HepG2 (cell line): ENCODE measurements around the gene ADARB1. TPM values are rescaled to one million over a fixed set of nuclear protein-coding genes. Genes with fewer than 3 reads are reported as not detected.
A peak's percentile ranks its signal among the peaks of the same experiment; 100 is the strongest.

ENCODE experiments used
- ATAC-seq: fragments of 200-7000 bp; cut with Tn5 transposase; 3 replicates; pipeline ENCODE4 v1.9.1; 2020; ENCODE audit warnings: mild to moderate bottlenecking, moderate library complexity
- BruUV-seq: library from RNA; stranded (reverse); fragments of 400-500 nt; replicated peaks from 2 replicates; lab custom pipeline; 2021; lab: Mats Ljungman, UMichigan
- CTCF ChIA-PET: fragments of 300-600 bp; formaldehyde crosslinking; extraction: SDS; loops from one replicate; lab custom pipeline; 2021; ENCODE audit warnings: low total read pairs, inconsistent platforms, low intra/inter-chr PET ratio; lab: Yijun Ruan, JAX
- POLR2A ChIA-PET: fragments of 350-600 bp; sonication (Branson Sonifier 250); formaldehyde crosslinking; loops from one replicate; lab custom pipeline; 2020; ENCODE audit warnings: antibody characterized with exemption, inconsistent platforms; lab: Yijun Ruan, JAX
- DNase-seq: peaks from one replicate; pipeline ENCODE4 v3.0.0-alpha.2; 2015; ENCODE audit warnings: low spot score
- FAIRE-seq: peaks from 3 replicates; lab custom pipeline; 2011; peaks lifted over from hg19 to GRCh38; lab: Jason Lieb, UNC
- H2AFZ ChIP-seq: one replicate; pipeline ENCODE4 v1.6.1; 2011; ENCODE audit warnings: low read length, inconsistent platforms
- H3K27ac ChIP-seq: fragments of 300-600 bp; 3 replicates; pipeline ENCODE4 v1.8.0; 2011; ENCODE audit warnings: mixed run types, mild to moderate bottlenecking, mixed read lengths, low read length, inconsistent platforms; ENCODE audit not compliant: insufficient read depth; ENCODE audit errors: extremely low read length
- H3K27me3 ChIP-seq, 2 experiments: fragments of 200-600 bp in 1 of 2; 2 replicates in 1 of 2; 3 replicates in 1 of 2; pipeline versions ENCODE4 v1.6.0 to v1.8.0; 2011; ENCODE audit warnings: low read length in 2 of 2, mild to moderate bottlenecking in 2 of 2, moderate library complexity in 2 of 2, inconsistent platforms in 1 of 2; ENCODE audit not compliant: insufficient read depth in 2 of 2, control insufficient read depth in 1 of 2
- H3K36me3 ChIP-seq, 2 experiments: fragments of 200-600 bp in 1 of 2; replicated peaks in 1 of 2; 2 replicates in 1 of 2; 3 replicates in 1 of 2; pipeline versions ENCODE4 v1.5.1 to v1.8.0; 2011; ENCODE audit warnings: low read length in 2 of 2, inconsistent platforms in 1 of 2; ENCODE audit not compliant: insufficient read depth in 2 of 2, control insufficient read depth in 1 of 2
- H3K4me1 ChIP-seq: 2 replicates; pipeline ENCODE4 v1.5.1; 2012; ENCODE audit warnings: low read length, inconsistent platforms; ENCODE audit not compliant: insufficient read depth
- H3K4me2 ChIP-seq: 2 replicates; pipeline ENCODE4 v1.6.0; 2011; ENCODE audit warnings: low read depth, low read length, inconsistent platforms
- H3K4me3 ChIP-seq, 3 experiments: fragments of 200-600 bp in 1 of 3; sonication (generic), shearing (Covaris generic) in 1 of 3; replicated peaks in 1 of 3; 2 replicates each; pipeline ENCODE4 v1.5.1; 2011 to 2016; ENCODE audit warnings: low read length in 3 of 3, inconsistent platforms in 2 of 3, low read depth in 2 of 3, mild to moderate bottlenecking in 2 of 3, control low read depth in 1 of 3, mixed read lengths in 1 of 3; ENCODE audit not compliant: insufficient read depth in 1 of 3
- H3K79me2 ChIP-seq: one replicate; pipeline ENCODE4 v1.6.1; 2011; ENCODE audit warnings: low read length, inconsistent platforms; ENCODE audit not compliant: insufficient read depth
- H3K9ac ChIP-seq: 2 replicates; pipeline ENCODE4 v1.6.0; 2011; ENCODE audit warnings: mild to moderate bottlenecking, low read depth, low read length, inconsistent platforms; ENCODE audit not compliant: insufficient read depth
- H3K9me3 ChIP-seq: 2 replicates; pipeline ENCODE4 v1.5.1; 2012; ENCODE audit warnings: mild to moderate bottlenecking, low read length
- H4K20me1 ChIP-seq: 2 replicates; pipeline ENCODE4 v1.6.0; 2011; ENCODE audit warnings: inconsistent platforms, mild to moderate bottlenecking, low read length, moderate library complexity; ENCODE audit not compliant: insufficient read depth
- TAF15 ChIP-seq: fragments of 200-400 bp; formaldehyde crosslinking; IDR thresholded peaks from one replicate; pipeline ENCODE4 v1.6.1; 2018; ENCODE audit warnings: mild to moderate bottlenecking, low read depth, low read length; ENCODE audit not compliant: poor library complexity, severe bottlenecking
- ZFX ChIP-seq: sonication (generic); formaldehyde crosslinking; IDR thresholded peaks from 2 replicates; pipeline ENCODE4 v1.4.0; 2020; ENCODE audit warnings: mild to moderate bottlenecking, low read depth, missing genetic modification reagents, moderate library complexity
- ZNF383 ChIP-seq: sonication (generic); formaldehyde crosslinking; IDR thresholded peaks from 2 replicates; pipeline ENCODE4 v1.4.0; 2020; ENCODE audit warnings: missing genetic modification reagents, mild to moderate bottlenecking, borderline replicate concordance
- ZSCAN29 ChIP-seq: sonication (generic); formaldehyde crosslinking; conservative IDR thresholded peaks from 2 replicates; pipeline ENCODE4 v1.4.0; 2020; ENCODE audit warnings: mild to moderate bottlenecking, missing genetic modification reagents
- WGBS: methylation state at CpG from one replicate; pipeline ENCODE4 v1.1.6; 2017; ENCODE audit warnings: low lambda C conversion rate; 5-methylcytosine and 5-hydroxymethylcytosine counted together
- in situ Hi-C: cut with HindIII; loops from 2 replicates; pipeline ENCODE4 v1.10.0; 2017; ENCODE audit warnings: low pct_unique_long_range_greater_than_20kb; ENCODE audit not compliant: extremely low pct_ligation_motif_present
- intact Hi-C: fragments of 100-400 bp; cut with micrococcal nuclease; formaldehyde crosslinking; loops from one replicate; pipeline ENCODE4 v1.10.0; 2022; ENCODE audit not compliant: unreplicated experiment
- polyA plus RNA-seq, 8 experiments: library from polyadenylated mRNA; depleted of rRNA in 3 of 8; stranded (reverse) in 7 of 8; unstranded in 1 of 8; fragments of >200 nt; fragmentation: Illumina TruSeq in 4 of 8; extraction: Trizol in 4 of 8; gene quantifications; 2 replicates each; pipeline versions ENCODE4 v1.2.1 to v1.2.3, GENCODE V29; 2011 to 2016; ENCODE audit warnings: low read depth in 4 of 8, missing spikeins in 1 of 8, mixed read lengths in 1 of 8; ENCODE audit not compliant: insufficient read depth in 1 of 8
- total RNA-seq, 5 experiments: library from RNA; depleted of rRNA; stranded (reverse); fragments of >200 nt; fragmentation: Illumina TruSeq; extraction: Trizol; gene quantifications; 2 replicates each; pipeline ENCODE4 v1.2.3, GENCODE V29; 2016; ENCODE audit warnings: low read depth in 1 of 5
- TF ChIP-seq, protein P1 (sequence below): sonication (generic); formaldehyde crosslinking; IDR thresholded peaks from 2 replicates; pipeline ENCODE4 v1.4.0; 2020; ENCODE audit warnings: missing genetic modification reagents
- TF ChIP-seq, protein P2 (sequence below): sonication (generic); formaldehyde crosslinking; IDR thresholded peaks from 2 replicates; pipeline ENCODE4 v1.8.1; 2023; ENCODE audit warnings: mild to moderate bottlenecking, moderate library complexity, missing genetic modification reagents
- TF ChIP-seq, protein P3 (sequence below): sonication (generic); formaldehyde crosslinking; IDR thresholded peaks from 2 replicates; pipeline ENCODE4 v1.5.0; 2020; ENCODE audit warnings: missing genetic modification reagents

ADARB1 gene
- total and polyA plus RNA-seq, 2 of the 13 experiments (the other 11 are each of a cell fraction or from before 2014, with no cell fraction given), result 6.6 to 10.0 TPM

DNA sequence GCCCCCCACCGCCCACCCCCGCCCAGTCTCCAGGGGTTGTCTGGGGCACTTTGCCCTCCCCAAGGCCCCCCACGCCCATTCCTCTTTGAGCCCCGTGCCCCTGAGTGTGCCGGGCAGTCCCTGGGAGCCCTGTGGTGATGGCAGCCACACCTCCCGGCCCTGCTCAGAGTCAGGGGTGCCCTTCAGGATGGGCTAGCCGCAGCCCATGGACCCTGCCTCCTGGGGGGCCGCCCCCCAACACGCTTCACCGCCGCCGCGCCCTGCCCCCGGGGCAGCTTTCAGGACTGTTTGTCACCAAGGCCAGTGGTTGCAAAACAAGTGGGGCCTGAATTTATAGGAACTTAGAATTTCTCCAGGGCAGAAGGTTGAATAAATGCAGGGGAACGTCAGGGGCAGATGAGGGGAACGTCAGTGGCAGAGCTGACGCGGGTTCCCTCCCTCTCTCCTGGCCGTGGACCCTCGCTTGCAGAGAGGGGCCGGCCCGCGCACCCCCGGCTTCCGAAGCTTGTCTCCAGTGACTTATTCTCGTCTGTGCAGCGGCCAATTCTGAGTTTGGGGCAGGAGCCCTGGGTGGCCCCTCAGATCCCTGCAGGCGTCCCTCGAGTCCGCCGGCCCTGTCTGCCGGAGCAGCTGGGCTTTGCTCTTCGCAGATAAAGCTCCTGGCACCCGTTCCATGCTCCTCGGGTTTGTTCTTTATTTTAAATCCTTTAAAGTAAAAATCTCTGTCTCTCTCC, 41.2 kb upstream of the ADARB1 start:
- DNase-seq (no peak), ATAC-seq (no peak), FAIRE-seq (no peak)
- no TSS peak for BruUV-seq
- ChIA-PET CTCF (no interaction called here), POLR2A (no interaction called here)
- intact Hi-C loops (no loop called here), in situ Hi-C loops (no loop called here)
- Histone ChIP-seq H3K36me3 (no peaks in the 10 kb centered on the region), H3K79me2 (no peaks in the 10 kb centered on the region), H2AFZ (no peak overlapping the region), H3K27me3 (peaks cover 6 to 69% of the 10 kb centered on the region in 2 experiments), H4K20me1 (no peaks in the 10 kb centered on the region), H3K4me3 (no peak overlapping the region), H3K4me1 (peaks cover 31% of the 10 kb centered on the region), H3K9me3 (peaks cover 15% of the 10 kb centered on the region), H3K27ac (no peak overlapping the region), H3K4me2 (no peak overlapping the region), H3K9ac (no peak overlapping the region)
- TF ChIP-seq, protein P1, sequence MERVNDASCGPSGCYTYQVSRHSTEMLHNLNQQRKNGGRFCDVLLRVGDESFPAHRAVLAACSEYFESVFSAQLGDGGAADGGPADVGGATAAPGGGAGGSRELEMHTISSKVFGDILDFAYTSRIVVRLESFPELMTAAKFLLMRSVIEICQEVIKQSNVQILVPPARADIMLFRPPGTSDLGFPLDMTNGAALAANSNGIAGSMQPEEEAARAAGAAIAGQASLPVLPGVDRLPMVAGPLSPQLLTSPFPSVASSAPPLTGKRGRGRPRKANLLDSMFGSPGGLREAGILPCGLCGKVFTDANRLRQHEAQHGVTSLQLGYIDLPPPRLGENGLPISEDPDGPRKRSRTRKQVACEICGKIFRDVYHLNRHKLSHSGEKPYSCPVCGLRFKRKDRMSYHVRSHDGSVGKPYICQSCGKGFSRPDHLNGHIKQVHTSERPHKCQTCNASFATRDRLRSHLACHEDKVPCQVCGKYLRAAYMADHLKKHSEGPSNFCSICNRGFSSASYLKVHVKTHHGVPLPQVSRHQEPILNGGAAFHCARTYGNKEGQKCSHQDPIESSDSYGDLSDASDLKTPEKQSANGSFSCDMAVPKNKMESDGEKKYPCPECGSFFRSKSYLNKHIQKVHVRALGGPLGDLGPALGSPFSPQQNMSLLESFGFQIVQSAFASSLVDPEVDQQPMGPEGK, result 0 out of 2 replicates have a peak, but pooled peaks have one; percentile 14
- TF ChIP-seq, protein P2, sequence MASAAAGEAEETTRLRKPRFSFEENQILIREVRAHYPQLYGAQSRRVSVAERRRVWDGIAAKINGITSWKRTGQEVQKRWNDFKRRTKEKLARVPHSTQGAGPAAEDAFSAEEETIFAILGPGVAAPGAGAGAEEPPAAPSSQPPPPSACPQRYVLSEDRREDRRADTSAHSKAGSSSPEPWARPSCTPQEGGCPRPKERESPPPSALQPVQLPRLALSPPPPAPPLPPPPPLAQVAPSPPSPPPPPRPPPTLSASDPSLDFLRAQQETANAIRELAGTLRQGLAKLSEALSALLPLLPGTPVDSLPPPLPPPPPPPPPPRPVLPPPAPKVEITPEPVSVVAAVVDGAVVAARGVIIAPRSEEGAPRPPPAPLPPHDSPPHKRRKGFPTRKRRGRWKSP, result no peak
- TF ChIP-seq ZFX (CRISPR knock-in tag) (no peak), ZSCAN29 (CRISPR knock-in tag) (no peak), ZNF383 (CRISPR knock-in tag) (no peak), TAF15 (no peak)
- TF ChIP-seq, protein P3, sequence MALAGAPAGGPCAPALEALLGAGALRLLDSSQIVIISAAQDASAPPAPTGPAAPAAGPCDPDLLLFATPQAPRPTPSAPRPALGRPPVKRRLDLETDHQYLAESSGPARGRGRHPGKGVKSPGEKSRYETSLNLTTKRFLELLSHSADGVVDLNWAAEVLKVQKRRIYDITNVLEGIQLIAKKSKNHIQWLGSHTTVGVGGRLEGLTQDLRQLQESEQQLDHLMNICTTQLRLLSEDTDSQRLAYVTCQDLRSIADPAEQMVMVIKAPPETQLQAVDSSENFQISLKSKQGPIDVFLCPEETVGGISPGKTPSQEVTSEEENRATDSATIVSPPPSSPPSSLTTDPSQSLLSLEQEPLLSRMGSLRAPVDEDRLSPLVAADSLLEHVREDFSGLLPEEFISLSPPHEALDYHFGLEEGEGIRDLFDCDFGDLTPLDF, result no peak
- WGBS, result 43% methylated on average over 23 of the region's 35 CpGs
